Jurkat, Clone E6-1 (cell line): Measurements from ENCODE around the gene SPINDOC. TPM values are rescaled to one million over a fixed set of nuclear protein-coding genes. Genes with fewer than 3 reads are reported as not detected.
A peak's percentile ranks its signal among the peaks of the same experiment; 100 is the strongest.
"Not testable (repeated sequence)": the region's sequence is repeated elsewhere in the genome, so short reads cannot be mapped to it uniquely, and the experiment has no call there.

Experiments
- DNase-seq: peaks from one replicate; pipeline ENCODE4 v3.0.0-alpha.2; 2011; ENCODE audit warnings: low read depth, low spot score
- H3K4me3 ChIP-seq: 2 replicates; pipeline ENCODE4 v1.5.1; 2011; ENCODE audit warnings: mild to moderate bottlenecking, low read length, control low read depth, moderate library complexity
- polyA plus RNA-seq: library from polyadenylated mRNA; unstranded; fragments of >200 nt; gene quantifications from one replicate; pipeline ENCODE4 v1.2.1, GENCODE V29; 2012; ENCODE audit warnings: missing spikeins; ENCODE audit not compliant: insufficient read length, insufficient read depth

Gene SPINDOC, protein sequence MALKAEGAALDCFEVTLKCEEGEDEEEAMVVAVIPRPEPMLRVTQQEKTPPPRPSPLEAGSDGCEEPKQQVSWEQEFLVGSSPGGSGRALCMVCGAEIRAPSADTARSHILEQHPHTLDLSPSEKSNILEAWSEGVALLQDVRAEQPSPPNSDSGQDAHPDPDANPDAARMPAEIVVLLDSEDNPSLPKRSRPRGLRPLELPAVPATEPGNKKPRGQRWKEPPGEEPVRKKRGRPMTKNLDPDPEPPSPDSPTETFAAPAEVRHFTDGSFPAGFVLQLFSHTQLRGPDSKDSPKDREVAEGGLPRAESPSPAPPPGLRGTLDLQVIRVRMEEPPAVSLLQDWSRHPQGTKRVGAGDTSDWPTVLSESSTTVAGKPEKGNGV
- polyA plus RNA-seq, result 77.2 TPM

DNA sequence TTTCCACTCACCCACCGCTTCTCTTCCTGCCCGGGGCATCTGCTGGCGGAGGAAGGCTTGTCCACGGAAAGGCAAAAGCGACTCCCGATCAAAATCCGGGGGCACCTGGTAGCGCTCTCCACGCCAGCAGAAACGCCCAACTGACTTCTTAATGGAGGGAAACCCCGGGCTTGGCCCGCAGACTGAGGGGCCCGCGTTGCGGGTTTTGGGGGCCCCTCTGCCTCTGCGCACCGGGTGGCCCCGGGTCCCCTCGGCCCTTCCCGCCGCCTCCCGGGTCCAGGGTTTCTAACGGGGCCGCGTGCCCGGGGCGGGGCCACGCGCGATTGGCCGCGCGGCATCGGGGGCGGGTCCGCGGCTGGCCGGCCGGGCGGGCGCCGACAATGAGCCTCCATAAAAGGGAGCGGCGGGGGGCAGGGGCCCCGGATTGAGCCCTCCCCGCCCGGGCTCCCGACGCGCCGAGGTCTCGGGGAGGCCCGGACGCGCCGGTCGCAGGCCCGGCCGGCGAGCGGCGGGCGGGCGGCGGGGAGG, at the start of gene SPINDOC:
Gene SPINDOC (plus strand): TSS at position 422 of the 528 bp plus-strand sequence. CDS start 231 bp downstream, outside the sequence.
- DNase-seq, result peak; percentile 44
- peak within 1 kb of the TSS; percentile 90 for H3K4me3 ChIP-seq

DNA sequence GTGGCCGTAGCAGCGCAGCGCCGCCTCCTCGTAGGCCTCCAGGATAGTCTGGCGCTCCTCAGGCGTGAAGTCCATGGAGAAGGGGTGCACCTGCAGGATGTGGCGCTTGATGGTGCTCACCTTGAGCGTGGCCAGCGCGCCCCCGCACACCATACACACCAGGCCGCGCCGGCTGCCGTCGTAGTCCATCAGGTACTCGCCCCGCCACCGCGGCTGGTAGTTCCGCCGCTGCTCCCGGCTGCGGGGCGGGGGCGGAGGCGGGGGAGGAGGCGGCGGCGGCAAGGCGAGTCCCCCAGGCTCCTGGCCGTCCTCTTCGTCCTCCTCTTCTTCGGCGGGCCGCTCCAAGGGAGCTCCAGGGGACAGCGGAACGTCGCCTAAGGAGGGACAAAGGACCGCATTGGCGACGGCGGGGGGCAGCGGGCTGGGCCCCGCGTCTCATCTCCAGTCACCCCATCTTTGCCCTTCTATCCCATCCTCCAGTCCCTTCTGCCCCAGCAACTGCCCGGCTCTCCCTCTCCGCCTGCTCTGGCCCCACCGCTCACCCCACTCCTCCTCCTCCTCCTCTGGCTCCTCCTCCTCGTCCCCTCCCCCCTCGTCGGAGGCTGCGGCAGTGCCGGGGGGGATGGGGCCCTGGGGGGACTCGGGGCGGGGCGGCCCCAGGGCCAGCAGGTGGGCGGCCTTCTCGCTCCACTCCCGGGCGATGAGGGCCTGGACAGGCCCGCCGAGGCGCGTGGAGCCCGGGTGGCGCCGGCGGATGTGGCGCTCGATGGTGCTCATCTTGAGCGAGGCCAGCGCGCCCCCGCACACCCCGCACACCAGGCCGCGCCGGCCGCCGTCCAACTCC, 49.5 kb upstream of the SPINDOC start:
- no peak for DNase-seq

DNA sequence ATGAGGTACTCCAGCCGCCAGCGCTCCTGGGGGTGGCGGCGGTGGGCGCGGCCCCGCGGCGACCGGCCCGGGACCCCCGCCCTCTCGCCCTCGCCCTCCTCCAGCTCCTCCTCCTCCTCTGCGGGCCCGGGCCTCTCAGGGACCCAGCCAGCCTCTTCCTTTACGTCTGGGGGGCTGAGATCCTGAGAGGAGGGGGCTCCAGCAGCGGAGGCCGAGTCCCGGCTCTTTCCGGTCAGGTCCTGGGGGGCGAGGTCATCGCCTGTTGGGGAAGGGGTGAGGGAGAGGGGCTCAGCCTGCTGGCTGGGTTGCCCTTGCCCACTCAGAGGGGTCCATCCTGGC, 48.9 kb upstream of the SPINDOC start:
- no peak for DNase-seq
- H3K4me3 ChIP-seq, result no peak overlapping the region

More for the DNA sequence above, 49.5 kb upstream of the SPINDOC start:
- H3K4me3 ChIP-seq, result no peak overlapping the region

DNA sequence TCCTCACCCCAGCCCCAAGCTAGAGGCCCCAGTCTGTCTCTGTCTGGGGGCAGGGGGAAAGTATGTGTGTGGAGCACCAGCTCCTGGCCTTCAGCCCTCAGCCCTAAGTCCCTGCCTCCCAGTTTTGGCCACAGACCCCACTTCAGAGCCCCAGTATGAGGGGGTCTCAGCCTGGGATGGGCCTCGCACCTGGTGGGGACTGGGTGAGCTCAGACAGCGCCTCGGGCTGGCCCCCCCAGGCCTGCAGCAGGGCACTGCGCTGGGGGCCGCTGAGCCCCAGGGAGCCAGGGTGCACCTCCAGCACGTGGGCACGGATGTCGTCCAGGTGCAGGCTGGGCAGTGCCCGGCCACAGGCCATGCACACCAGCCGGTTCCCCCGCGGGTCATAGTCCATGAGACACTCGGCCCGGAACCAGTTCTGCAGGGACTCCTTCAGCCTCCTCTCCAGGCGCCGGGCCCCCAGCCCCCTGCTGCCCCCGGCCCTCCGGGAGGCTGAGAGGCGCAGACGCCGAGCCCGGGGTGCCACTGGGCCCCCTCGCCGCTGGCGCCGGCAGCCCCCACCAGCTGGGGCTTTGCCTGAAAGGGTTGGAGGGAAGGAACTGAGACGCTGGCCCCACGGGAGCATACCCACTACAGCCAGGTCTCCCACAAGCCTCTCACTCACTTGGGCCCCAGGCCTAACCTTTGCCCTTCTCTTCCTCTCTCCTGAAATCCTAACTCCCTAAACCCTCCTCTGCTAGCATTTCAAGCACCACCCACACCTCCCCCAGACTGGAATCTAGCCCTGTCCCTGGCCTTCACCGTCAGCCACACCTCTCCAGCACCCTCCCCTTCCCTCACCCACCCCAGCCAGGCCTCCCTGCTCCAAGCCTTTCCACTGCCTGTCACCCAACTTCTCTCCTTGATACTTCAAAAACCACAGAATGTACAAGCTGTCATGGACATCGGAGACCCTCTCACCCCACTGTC, 48.3 kb upstream of the SPINDOC start:
- no peak overlapping the region for H3K4me3 ChIP-seq

DNA sequence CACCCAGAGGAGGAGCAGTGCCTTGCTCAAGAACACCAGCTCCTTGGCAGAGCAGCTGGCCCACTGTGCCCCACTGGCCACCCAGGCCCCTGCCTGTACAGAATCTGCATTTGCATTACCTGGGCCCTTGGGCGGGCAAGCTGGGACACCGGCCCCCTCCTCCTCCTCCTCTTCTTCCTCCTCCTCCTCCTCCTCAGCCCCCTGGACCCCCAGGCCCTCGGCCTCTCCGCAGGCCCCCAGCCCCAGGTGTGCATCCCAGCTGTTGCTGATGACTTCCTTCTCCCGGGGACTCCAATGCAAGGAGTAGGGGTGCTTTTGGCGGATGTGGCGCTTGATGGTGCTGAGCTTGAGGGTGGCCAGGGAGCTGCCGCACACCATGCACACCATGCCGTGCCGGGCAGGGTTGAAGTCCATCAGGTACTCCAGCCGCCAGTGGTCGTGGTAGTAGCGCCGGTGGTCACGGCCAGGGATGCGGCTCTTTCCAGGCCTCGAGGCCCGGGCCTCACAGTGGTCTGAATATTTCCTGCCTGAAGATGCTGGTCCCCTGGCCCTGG, 47.5 kb upstream of the SPINDOC start:
- DNase-seq, result no peak

More for the DNA sequence above, 48.3 kb upstream of the SPINDOC start:
- DNase-seq, result no peak

GRCh38 chr11:63766531-63767235, 46.6 kb upstream of the SPINDOC start:
- H3K4me3 ChIP-seq, result no peak overlapping the region
- no peak for DNase-seq

More for the DNA sequence above, 47.5 kb upstream of the SPINDOC start:
- H3K4me3 ChIP-seq, result no peak overlapping the region

DNA sequence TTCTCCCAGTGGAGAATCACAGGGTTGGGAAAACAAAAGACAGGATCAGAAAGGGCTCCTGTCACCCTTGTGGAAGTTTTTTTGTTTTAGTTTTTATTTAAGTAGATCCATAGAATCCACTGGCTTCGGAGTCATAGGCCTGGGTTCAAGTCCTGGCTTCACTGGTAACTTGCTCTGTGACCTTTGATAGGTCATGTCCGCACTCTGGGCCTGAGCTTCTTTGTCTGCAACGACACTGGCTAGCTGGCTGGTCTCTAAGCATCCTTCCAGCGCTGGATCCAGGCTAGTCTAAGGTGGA, 46.0 kb upstream of the SPINDOC start:
- DNase-seq, result no peak
- H3K4me3 ChIP-seq, result peak overlapping the region; percentile 74

GRCh38 chr11:63767565-63768236, 45.6 kb upstream of the SPINDOC start:
- DNase-seq, result peak; percentile 47
- H3K4me3 ChIP-seq, result peak overlapping the region; percentile 74

- DNase-seq, result peak; percentile 37
- H3K4me3 ChIP-seq, result peak within 1 kb of the TSS; percentile 74
Observed at GRCh38 chr11:63768237-63769041, 44.8 kb upstream of the SPINDOC start, which contains the start of gene ZFTA. Gene ZFTA, minus strand, starts transcription at chr11:63768775. Its CDS starts 153 bp downstream, at chr11:63768622.

DNA sequence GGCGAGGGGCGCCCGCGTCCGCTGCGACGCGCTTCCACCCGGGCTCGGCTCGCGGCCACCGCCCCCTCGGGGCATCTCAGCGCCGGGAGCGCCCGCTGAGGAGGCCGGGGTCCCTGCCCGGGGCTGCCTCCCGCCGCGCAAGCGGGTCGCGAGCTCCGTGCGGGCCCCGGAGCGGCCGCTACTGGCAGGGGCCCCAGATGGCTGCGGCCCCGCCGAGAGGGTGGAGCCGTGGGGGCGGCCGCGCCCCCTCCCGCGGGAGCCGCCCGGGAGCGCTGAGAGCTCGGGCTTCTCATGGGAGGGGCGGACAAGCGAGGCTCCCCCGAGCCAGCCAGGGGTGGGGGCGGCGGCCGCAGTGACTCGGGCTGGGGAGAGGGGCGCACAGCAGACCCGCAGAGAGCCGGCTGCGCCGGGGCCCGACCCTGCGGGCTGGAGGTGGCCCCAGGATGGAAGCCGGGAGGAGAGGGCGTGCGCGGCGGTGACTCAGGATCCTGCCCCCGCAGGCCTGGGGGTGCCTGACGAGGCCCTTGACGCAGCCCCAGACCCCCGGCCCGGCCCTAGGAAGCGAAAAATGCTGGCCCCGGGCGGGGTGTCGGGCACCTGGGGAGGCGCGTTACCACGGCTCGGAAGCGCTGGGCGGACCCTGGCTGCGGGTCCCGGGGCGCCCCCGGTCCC, 44.1 kb upstream of the SPINDOC start:
- H3K4me3 ChIP-seq, result peak overlapping the region; percentile 74
- DNase-seq, result no peak

- no peak for DNase-seq
- peak overlapping the region; percentile 74 for H3K4me3 ChIP-seq
Observed at GRCh38 chr11:63769714-63770455, 43.4 kb upstream of the SPINDOC start.

GRCh38 chr11:63770763-63771162, 42.5 kb upstream of the SPINDOC start:
- DNase-seq, result no peak
- no peak overlapping the region for H3K4me3 ChIP-seq

DNA sequence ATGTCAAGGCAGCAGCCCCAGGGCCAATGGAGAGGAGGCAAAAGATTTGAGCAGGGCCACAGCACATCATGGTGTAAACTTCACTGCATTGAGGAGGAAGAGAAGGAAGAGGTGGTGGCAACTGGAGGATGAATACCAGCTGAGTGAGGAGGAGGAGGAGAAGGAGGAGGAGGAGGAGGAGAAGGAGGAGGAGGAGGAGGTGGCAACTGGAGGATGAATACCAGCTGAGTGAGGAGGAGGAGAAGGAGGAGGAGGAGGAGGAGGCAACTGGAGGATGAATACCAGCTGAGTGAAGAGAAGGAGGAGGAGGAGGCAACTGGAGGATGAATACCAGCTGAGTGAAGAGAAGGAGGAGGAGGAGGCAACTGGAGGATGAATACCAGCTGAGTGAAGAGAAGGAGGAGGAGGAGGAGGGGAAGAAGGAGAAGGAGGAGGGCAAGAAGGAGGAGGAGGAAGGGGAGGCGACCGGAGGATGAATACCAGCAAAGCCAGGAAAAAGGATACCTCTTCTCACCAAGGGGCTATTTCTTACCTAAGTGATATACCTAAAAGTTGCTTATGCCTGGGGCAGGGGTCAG, 41.4 kb upstream of the SPINDOC start:
- not testable (repeated sequence) for DNase-seq, H3K4me3 ChIP-seq

GRCh38 chr11:63775191-63775590, 38.1 kb upstream of the SPINDOC start:
- no peak for DNase-seq
- no peak overlapping the region for H3K4me3 ChIP-seq

DNA sequence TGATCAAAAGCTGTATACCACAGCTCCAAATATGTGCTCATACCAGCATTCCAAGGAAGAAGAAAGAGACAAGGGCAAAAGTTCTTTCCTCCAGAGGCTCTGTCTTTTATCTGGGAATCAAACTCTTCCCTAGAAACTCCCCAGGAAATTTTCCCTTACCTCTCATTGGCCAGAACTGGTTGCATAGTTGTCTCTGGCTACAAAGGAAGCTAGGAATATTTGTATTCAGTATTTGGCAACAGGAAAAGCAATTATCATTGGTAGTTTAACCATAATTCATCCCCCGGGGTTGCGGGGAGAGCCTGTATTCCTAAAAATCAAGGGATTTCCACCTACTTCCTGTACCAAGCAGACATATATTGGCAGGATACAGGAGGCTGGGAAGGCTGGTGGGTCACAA, 34.2 kb upstream of the SPINDOC start:
- DNase-seq, result no peak
- no peak overlapping the region for H3K4me3 ChIP-seq
